COLO668 (cell line): ENCODE measurements around the gene TAX1BP3.

Experiments used
- DNase-seq: peaks from one replicate; lab custom pipeline; 2025; ENCODE audit not compliant: unreplicated experiment; lab: John Stamatoyannopoulos, UW

TAX1BP3 gene

GRCh38 chr17:3630781-3631180 is 37.6 kb downstream of the TAX1BP3 start:
- DNase-seq = no peak

- no peak for DNase-seq
These were observed 40.6 kb downstream of the TAX1BP3 start for GRCh38 chr17:3627769-3628167.

GRCh38 chr17:3626831-3627768 is 41.3 kb downstream of the TAX1BP3 start:
- no peak for DNase-seq

- no peak for DNase-seq
These were observed 45.3 kb downstream of the TAX1BP3 start for GRCh38 chr17:3622977-3623594.

- no peak for DNase-seq
These were observed 47.1 kb downstream of the TAX1BP3 start for GRCh38 chr17:3621146-3621720.

- DNase-seq = no peak
These were observed 53.1 kb downstream of the TAX1BP3 start for GRCh38 chr17:3615160-3615870.

- no peak for DNase-seq
These were observed 55.3 kb downstream of the TAX1BP3 start for GRCh38 chr17:3613124-3613523.
